GM08714 (cell line): ENCODE results near the gene ISOC2.

ENCODE experiments used
- H3K4me3 ChIP-seq: fragments of 200-500 bp; sonication (Bioruptor generic); 2 replicates; pipeline ENCODE4 v1.5.1; 2014; ENCODE audit warnings: mild to moderate bottlenecking, low read length, inconsistent platforms
- ZNF274 ChIP-seq: IDR thresholded peaks from 2 replicates; pipeline ENCODE4 v1.6.1; 2012; ENCODE audit warnings: mild to moderate bottlenecking, low read depth, low read length

Gene ISOC2

GRCh38 chr19:55447421-55448174 lies 13.8 kb downstream of the ISOC2 start:
- no peak overlapping the region for H3K4me3 ChIP-seq
- TF ChIP-seq ZNF274: no peak

DNA sequence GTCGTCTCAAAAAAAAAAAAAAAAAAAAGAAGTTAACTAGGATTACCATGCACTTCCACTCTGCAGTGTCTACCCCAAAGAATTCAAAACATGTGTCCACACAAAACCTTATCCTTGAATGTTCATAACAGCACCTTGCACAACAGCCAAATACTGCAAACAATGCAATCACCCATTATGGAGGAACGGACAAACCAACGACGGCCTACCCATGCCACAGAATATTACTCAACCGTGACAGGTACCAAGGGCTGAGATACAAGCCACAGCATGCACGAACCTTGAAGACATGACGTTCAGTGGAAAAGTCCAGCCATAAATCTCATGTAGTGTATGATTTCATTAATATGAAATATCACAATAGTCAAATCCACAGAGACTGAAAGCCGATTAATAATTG lies 15.4 kb downstream of the ISOC2 start:
- no peak for TF ChIP-seq ZNF274
- H3K4me3 ChIP-seq: no peak overlapping the region

DNA sequence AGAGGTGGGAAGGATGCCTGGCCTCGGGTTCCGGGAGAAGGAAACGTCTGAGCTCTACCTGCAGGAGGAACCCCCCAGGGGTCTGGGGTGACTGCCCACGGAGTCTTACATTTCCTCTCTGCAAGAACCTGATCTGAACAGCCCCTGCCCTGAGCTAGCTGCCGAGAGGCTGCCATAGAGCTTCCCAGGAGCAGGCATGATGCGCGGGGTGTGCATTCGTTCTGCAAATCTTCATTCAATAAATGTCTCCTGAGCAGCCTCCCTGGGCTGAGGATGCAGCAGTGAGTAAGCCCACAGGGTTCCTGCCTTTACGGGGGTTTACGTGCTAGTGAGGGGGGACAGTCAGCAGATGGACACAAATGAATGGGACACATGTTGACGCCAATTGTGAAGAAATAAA lies 16.8 kb downstream of the ISOC2 start:
- TF ChIP-seq ZNF274: no peak
- H3K4me3 ChIP-seq: no peak overlapping the region

GRCh38 chr19:55443824-55444480 lies 17.5 kb downstream of the ISOC2 start:
- H3K4me3 ChIP-seq: no peak overlapping the region
- TF ChIP-seq ZNF274: no peak

DNA sequence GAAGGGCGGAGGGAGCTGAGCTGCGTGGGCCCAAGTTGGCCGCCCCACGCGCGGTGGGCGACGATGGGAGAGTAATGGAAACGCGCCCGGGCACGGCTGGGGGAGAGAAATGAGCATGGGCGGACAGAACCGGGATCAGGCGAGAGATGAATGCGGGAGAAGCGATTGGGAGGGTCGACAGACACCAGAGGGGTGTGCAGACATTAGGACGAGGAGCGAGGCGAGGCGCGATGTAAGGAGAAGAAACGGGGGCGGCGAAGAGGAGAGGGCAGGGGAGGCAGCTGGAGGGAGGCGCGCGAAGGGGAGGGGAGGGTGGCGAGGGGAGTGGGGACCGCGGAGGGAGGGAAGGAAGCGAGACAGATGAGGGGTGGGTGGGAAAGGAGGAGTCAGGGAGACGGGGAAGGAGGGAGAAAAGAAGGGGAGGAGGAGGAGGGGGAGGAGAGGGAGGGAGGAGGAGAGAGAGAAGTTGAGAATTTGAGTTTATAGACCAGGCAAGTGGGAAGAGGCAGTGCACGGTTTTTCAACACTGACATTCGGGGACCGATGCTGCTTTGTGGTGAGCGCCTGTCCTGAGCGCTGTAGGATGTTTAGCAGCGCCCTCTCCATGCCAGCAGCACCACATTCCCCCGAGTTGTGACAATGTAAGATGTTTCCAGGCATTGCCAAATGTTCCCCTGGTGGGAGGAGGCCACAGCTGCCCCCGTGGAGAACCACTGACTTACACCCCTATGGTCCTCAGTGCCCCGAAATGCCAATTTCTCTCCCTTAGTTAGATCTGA lies 18.2 kb downstream of the ISOC2 start, which contains the start of gene SHISA7:
Gene SHISA7 (minus strand): TSS at position 256 of the 779 bp plus-strand sequence. CDS start 437 bp downstream, outside the sequence.
- no peak for TF ChIP-seq ZNF274
- no peak within 1 kb of the TSS for H3K4me3 ChIP-seq

DNA sequence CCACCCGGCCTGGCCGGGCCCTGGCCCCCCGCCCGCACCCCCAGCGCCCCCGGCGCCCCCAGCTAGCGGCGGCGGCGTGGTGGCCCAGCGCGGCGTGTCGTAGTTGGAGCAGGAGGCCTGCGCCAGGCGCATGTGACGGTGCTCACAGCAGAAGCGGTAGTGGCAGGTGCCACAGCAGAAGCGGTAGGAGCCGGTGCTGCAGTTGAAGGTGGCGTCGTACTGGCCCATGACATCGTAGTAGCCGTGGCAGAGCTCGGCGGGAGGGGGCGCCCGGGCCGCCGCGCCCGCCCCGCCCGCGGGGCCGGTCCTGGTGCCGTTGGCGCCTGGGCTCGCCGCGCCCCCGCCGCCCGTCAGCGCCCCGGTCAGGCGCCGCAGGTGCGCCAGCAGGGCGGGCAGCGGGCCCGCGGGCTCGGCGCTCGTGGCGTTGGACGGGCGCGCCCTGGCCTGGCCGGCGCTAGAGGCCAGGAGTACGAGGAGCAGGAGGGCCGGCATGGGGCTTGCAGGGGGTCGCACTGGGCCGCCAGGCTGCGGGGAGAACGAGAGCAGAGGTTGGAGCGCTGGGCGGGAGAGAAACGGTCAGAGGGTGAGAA lies 19.0 kb downstream of the ISOC2 start:
- no peak overlapping the region for H3K4me3 ChIP-seq
- TF ChIP-seq ZNF274: no peak

GRCh38 chr19:55441692-55442321 lies 19.6 kb downstream of the ISOC2 start:
- TF ChIP-seq ZNF274: no peak
- no peak overlapping the region for H3K4me3 ChIP-seq

DNA sequence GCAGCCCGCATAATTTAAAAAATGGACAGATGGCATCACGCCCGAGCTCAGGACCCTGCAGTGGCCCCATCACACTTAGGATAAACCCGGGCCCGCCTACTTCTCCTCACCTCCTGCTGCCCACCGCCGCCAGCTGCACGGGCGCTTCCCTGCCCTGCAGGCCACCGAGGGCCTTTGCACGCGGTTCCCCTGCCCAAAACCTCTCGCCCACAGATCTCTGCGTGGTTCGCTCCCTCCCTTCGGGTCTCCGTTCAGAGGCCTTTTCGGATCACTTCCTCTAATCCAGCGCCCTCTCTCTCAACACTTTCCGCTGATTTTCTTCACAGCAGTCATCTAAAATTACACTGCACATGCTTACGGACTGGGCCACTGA lies 20.1 kb downstream of the ISOC2 start:
- no peak overlapping the region for H3K4me3 ChIP-seq
- no peak for TF ChIP-seq ZNF274

DNA sequence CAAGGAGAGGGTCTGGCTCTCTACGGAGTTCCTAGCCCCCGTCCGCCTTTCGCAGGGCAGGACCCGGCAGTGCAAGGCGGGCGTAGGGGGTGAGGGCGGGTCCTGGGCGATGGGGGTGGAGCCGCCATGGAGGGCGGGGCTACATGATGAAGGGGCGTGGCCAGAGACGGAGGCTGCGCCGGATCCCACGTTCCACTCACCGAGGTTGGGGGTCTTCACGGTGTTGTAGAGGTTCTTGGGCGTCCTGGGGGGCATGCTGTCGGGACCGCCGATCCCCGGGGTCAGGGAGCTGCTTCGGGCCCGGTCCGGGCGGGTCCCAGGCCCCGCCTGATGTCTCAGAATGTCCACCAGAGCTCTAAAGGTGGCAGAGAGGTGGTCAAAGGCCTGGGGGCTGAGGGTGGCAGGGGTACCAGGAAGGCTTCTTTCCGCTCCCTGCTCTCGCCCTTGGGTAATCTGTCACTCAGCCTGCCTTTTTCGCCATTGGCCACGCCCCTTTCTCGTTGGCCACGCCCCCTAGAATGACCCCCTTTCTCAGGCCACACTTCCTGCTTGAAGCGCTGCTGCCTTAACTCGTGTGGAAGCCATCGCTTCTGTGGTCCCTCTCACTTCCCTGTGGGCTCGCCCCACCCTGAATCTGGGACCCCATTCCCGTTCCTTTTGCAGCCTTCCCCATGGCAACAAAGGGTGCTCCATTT lies 20.9 kb downstream of the ISOC2 start:
- H3K4me3 ChIP-seq: no peak overlapping the region
- TF ChIP-seq ZNF274: no peak

GRCh38 chr19:55439052-55439451 lies 22.4 kb downstream of the ISOC2 start:
- no peak for TF ChIP-seq ZNF274
- H3K4me3 ChIP-seq: no peak overlapping the region

- TF ChIP-seq ZNF274: no peak
- H3K4me3 ChIP-seq: no peak overlapping the region
Measured at GRCh38 chr19:55437410-55437809, 24.0 kb downstream of the ISOC2 start.

DNA sequence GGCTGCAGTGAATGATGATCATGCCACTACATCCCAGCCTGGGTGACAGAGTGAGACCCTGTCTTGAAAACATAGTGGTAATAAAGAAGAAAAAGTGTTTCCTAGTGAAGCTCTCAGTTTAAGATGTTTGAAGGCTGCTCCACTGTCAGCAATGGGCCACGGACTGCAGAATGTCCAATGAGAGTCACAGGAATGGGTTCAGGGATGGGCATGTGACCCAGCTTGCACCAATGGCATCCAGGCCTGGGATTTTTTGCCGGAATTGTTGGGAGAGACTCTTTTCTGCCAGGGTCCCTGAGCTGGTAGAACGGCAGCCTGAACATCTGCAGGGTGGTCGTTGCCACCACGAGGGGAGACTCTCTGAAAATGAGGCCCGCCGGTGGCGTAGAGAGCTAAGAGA lies 24.6 kb downstream of the ISOC2 start:
- no peak overlapping the region for H3K4me3 ChIP-seq
- TF ChIP-seq ZNF274: no peak

GRCh38 chr19:55435020-55435419 lies 26.4 kb downstream of the ISOC2 start:
- H3K4me3 ChIP-seq: no peak overlapping the region
- no peak for TF ChIP-seq ZNF274

DNA sequence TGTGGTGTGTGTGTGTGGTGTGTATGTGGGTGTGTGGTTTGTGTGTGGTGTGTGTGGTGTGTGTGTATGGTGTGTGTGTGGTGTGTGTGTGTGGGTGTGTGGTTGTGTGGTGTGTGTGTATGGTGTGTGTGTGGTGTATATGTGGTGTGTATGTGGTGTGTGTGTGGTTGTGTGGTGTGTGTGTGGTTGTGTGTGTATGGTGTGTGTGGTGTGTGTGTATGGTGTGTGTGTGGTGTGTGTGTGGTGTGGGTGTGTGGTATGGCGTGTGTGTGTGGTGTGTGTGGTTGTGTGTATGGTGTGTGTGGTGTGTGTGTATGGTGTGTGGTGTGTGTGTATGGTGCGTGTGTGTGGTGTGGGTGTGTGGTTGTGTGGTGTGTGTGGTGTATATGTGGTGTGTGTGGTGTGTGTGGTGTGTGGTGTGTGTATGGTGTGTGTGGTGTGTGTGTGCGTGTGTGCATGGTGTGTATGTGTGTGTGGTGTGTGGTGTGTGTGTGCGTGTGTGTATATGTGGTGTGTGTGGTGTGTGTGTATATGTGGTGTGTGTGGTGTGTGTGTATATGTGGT lies 27.0 kb downstream of the ISOC2 start:
- no peak for TF ChIP-seq ZNF274
- no peak overlapping the region for H3K4me3 ChIP-seq
